CD4-positive, alpha-beta T cell treated with Interleukin-15 for 1 hour (primary cell): Measurements from ENCODE around the gene WDR46.
A peak's percentile ranks its signal among the peaks of the same experiment; 100 is the strongest.

ENCODE experiments used
- DNase-seq: peaks from one replicate; pipeline ENCODE4 v3.0.0-alpha.2; 2020

The WDR46 gene

GRCh38 chr6:33313709-33314514, 24.9 kb upstream of the WDR46 start, which contains the start of gene TAPBP:
TAPBP (minus strand) TSS chr6:33314078; CDS start chr6:33314041, 37 bp downstream.
- DNase-seq = peak; percentile 95

DNA sequence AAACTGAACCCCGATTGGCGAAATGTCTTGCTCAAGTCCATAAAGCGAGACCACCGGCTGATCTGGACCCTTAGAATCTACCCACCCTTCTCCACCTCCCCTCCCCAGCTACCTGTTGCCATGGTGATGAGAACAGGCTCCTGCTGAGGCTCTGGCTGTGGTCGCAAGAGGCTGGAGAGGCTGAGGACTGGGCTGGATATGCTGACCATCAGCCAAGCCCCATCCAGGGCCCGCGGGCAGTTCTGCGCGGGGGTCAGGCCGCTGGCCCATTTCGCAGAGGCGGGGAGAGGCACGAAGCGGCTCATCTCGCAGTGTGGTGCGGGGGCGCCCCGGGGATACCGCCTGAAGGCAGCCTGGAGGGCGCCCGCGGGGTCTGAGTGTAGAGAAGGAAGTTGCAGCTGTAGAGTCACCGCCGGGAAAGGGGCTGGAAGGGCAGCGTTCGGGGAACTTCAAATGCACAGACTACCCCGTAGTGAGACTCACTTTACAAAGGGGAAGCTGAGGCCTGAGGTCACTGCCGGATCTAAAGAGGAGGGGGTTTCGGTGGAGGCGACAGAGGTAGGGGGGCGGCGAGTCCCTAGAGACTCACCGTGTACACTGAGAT, 24.2 kb upstream of the WDR46 start:
- DNase-seq = peak; percentile 61

GRCh38 chr6:33312361-33313104, 23.5 kb upstream of the WDR46 start:
- peak; percentile 95 for DNase-seq

DNA sequence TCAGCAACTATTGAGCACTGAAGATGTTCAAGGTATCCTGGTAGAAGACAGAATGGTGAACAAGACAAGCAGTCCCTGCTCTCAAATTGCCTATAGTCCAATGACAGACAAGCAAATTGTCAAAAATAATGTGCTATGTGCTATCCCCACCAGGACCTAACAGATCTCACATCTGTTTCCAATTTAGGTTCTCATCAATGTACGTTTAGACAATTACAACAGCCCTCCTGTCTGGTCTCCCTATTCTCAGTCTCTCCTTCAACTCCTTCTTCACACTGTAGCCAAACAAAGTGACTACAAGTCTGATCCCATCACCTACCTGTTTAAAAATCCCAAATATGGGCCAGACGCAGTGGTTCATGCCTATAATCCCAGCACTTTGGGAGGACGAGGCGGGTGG, 17.3 kb upstream of the WDR46 start:
- no peak for DNase-seq

DNA sequence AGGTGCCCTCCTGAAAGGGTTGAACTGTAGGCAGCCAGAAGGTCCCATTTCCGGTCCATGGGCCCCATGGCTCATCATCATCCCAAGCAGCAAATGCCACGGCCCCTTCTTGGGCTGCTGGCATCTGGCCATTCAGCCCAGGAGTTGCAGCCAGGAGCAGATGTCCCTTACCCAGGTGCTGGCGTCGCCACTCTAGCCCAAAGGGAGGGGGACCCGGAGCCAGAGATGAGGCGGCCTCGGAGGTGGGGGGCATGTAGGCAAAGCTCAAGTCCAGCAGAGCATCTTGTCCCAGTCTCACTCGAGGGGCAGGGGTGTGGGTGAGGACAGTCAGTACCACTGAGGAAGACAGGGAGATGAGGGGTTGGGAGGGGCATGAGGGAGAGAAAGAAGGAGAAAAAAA, 16.0 kb upstream of the WDR46 start:
- no peak for DNase-seq

- DNase-seq = no peak
Observed at GRCh38 chr6:33304216-33304615, 15.2 kb upstream of the WDR46 start.

DNA sequence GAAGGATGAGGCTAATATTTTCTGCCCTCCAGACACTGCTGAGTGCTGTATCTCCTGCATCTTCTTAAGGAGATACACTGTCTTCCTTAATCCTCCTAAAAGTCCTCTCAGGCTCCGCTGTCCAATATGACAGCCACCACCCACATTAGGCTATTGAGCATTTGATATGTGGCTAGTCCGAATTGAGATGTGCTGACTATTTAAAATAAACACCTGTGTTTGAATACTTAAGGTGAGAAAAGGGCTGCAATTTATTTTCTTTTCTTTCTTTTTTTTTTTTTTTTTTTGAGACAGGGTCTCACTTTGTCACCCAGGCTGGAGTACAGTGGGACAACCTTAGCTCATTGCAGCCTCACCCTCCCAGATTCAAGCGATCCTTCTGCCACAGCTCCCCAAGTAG, 12.8 kb upstream of the WDR46 start:
- no peak for DNase-seq

GRCh38 chr6:33299237-33299944, 10.4 kb upstream of the WDR46 start:
- DNase-seq = peak; percentile 93

DNA sequence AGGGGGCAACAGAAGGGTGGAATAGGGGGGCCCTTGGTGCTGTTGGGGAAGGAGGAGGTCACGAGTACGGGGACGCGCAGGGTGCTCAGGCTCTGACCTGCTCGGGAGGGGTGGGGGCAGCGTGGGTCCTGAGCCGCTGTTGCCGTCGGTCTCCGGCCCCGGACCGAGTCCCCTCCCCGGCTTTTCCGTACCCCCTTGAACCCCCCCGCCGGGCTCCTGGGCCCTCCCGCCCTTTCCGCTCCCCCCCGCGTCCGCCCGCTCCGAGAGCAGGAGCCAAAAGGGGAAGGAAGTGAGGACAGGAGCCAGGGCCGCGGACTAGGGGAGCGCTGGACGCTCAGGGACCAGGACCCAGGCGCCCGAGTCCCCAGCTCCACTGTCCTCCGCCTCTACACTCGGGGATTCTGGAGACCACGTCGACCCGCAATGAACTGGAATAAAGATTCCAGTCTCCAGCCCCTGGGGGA, 9.8 kb upstream of the WDR46 start, which contains the start of gene RGL2:
RGL2 (minus strand) TSS at position 170 of the 464 bp plus-strand sequence. CDS start 332 bp downstream, outside the sequence.
- peak; percentile 79 for DNase-seq

- DNase-seq = peak; percentile 89
Observed at GRCh38 chr6:33297956-33298772, 9.1 kb upstream of the WDR46 start.

DNA sequence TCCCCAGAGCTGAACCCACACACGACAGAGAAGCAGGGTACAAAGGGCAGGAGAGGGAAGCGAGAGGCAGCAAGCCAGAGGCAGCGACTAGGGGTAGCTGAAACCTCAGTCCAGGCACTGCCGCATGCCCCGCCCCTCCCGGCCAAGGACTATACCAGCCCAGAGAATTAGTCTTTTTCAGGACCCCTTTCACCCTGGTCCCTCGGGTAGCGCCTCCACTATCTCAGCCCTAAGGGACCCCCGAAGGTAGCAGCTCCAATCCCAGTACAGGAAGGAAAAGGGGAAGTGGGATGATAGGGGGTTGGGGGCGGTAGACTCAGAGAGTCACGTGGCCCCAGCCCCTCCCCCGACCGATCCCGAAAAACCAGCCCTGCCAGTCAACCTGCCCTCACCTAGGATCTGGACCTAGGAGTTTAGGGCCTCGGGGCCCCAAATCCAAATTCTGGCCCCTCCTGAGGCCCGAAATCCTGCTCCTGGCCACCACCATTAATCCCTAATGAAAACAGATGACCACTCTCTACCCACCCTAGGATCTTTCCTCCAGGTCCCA, 8.4 kb upstream of the WDR46 start:
- DNase-seq = no peak

GRCh38 chr6:33296797-33297405, 7.9 kb upstream of the WDR46 start:
- no peak for DNase-seq

GRCh38 chr6:33295621-33296369, 6.8 kb upstream of the WDR46 start:
- no peak for DNase-seq

GRCh38 chr6:33294086-33294823, 5.2 kb upstream of the WDR46 start:
- no peak for DNase-seq

DNA sequence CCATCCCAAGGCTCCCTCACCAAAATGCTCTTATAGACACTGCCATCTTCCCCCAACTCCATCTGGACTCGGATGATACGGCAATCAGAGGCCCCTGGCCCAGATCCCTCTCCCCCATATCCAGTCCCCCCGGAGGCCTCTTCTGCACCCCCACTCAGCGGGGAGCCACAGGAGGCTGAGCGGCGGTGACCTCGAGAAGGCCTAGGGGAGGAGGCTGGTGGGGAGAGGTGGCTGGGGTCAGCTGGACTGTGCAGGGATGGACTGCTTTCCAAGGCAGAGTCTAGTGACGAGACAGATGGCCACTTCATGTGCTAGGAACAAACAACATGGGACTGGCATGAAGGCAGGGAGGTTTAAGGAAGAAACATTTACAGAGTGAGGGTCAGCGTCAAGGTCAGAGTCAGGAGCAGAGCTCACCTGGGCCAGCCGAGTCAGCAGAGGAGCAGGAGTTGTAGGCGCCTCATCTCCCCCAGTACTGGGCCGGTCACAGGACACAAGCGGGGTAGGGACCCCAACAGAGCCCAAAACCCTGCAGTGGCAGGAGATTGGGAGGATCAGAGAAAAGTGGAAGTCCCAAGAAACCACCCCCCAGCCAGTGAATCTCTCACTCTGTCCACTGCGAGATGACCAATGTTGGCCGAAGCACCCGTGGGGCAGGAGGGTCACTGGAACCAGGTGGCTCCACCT, 4.1 kb upstream of the WDR46 start:
- no peak for DNase-seq

DNA sequence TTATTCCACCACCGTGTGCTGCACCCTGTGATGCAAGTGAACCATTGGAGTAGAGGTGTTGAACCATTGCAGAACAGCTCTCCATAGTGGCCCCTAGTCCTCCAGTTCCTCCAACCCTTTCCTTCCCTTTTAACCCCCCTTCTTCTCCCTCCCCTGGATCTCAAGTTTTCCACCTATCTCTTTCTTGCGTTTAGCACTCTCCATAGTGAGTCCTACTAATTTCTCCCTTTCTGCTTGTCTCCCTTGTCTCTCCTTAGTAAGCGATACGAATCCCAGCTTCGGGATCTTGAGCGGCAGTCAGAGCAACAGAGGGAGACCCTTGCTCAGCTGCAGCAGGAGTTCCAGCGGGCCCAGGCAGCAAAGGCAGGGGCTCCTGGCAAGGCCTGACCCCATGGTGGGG, 1.4 kb upstream of the WDR46 start:
- DNase-seq = no peak

GRCh38 chr6:33289784-33290315, 811 bp upstream of the WDR46 start:
- no peak for DNase-seq

- no peak for DNase-seq
Observed at GRCh38 chr6:33288141-33288920, 708 bp downstream of the WDR46 start.
